HUES64 (cell line): Measurements from ENCODE around the gene GRK5.

ENCODE experiments used
- H3K27ac ChIP-seq: 2 replicates; pipeline ENCODE4 v1.7.0; 2013; ENCODE audit warnings: low read depth, low read length, inconsistent platforms
- H3K27me3 ChIP-seq: 2 replicates; pipeline ENCODE4 v1.6.1; 2013; ENCODE audit warnings: mild to moderate bottlenecking, low read length; ENCODE audit not compliant: insufficient read depth
- H3K36me3 ChIP-seq: 2 replicates; pipeline ENCODE4 v1.6.1; 2013; ENCODE audit warnings: mild to moderate bottlenecking, low read length; ENCODE audit not compliant: insufficient read depth
- H3K4me1 ChIP-seq: 2 replicates; pipeline ENCODE4 v1.6.1; 2013; ENCODE audit warnings: mild to moderate bottlenecking, low read length, moderate library complexity; ENCODE audit not compliant: insufficient read depth
- H3K4me3 ChIP-seq: 2 replicates; pipeline ENCODE4 v1.5.1; 2013; ENCODE audit warnings: mild to moderate bottlenecking, low read length, moderate library complexity
- H3K9ac ChIP-seq: 2 replicates; pipeline ENCODE4 v1.6.1; 2013; ENCODE audit warnings: mild to moderate bottlenecking, low read depth, low read length
- H3K9me3 ChIP-seq: 2 replicates; pipeline ENCODE4 v1.6.1; 2013; ENCODE audit warnings: low read depth, low read length; ENCODE audit not compliant: insufficient read depth
- WGBS: fragments of 150-250, 120-280 bp; methylation state at CpG from one replicate; pipeline ENCODE4 v1.1.7; 2013; ENCODE audit warnings: missing lambda C conversion rate; 5-methylcytosine and 5-hydroxymethylcytosine counted together

GRK5 gene

DNA sequence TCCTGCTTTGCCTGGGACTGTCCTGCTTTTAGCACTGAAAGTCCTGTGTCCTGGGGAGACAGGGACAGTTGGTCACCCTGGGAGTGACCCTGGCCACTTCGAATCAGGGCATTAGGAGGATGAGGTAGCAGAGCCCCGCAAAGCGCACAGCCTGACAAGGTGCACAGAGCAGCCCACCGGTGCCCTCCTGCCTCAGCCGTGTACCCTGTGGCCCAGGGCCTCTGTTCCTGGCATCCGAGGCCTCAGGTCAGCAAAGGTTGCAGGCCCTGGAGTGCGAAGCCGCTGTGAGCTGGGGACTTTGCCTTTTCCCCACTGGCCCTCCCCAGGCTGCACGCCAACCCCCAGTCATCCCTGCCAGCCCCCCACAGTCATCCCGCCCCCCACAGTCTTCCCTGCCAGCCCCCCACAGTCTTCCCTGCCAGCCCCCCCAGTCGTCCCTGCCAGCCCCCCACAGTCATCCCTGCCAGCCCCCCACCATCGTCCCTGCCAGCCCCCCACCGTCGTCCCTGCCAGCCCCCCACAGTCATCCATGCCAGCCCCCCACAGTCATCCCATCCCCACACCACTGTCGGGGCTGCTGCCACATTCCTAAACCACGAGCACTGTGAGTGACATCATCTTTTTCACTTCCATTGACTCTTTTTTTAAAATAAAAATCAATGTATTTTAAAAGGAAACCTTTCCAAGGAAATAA lies 243.4 kb downstream of the GRK5 start:
- WGBS, result 84% methylated on average over 11 of the region's 16 CpGs
- Histone ChIP-seq H3K9ac (no peak overlapping the region), H3K4me1 (no peaks in the 10 kb centered on the region; the same call in 1 of the 2 replicates), H3K4me3 (no peak overlapping the region), H3K27me3 (no peaks in the 10 kb centered on the region), H3K9me3 (no peaks in the 10 kb centered on the region), H3K36me3 (no peaks in the 10 kb centered on the region), H3K27ac (no peak overlapping the region)

DNA sequence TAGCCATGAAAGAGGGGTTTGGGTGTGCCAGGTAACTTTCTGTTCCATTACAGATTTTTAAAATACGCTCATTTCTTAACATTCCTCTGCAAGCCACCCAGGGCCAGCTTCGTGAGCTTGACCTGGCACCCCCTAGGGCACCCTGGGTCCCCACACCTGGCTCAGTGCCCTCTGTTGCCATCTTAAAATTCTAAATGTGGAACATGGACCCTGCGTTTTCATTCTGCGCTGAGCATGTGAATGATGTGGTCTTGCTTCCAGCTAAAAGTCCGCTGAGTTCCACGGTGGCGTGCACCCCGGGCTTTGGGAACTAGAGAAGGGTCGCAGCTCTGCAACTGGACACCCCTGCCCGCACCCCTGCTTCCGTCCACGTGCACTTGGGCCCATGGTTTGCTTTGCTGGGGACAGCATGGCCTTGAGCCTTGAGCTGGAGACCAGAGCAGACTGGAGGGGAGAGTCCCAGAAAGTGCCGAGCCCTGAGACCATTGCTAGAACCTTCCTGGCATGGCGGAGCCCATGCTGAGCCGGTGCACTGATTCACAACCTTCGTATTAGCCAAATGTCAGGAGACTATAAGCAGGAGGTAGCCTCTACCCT lies 244.0 kb downstream of the GRK5 start:
- Histone ChIP-seq H3K36me3 (no peaks in the 10 kb centered on the region), H3K4me3 (no peak overlapping the region), H3K9ac (no peak overlapping the region), H3K9me3 (no peaks in the 10 kb centered on the region), H3K27me3 (no peaks in the 10 kb centered on the region), H3K27ac (no peak overlapping the region), H3K4me1 (no peaks in the 10 kb centered on the region; the same call in 1 of the 2 replicates)
- WGBS, result 92% methylated on average over 16 of the region's 16 CpGs

GRCh38 chr10:119452396-119452795 lies 245.0 kb downstream of the GRK5 start:
- no peaks in the 10 kb centered on the region for H3K36me3 ChIP-seq
- no peak overlapping the region for H3K9ac ChIP-seq
- no peak overlapping the region for H3K4me3 ChIP-seq
- H3K9me3 ChIP-seq, result no peaks in the 10 kb centered on the region
- H3K4me1 ChIP-seq, result no peaks in the 10 kb centered on the region; the same call in 1 of the 2 replicates
- H3K27ac ChIP-seq, result no peak overlapping the region
- 96% methylated on average over 14 of the region's 14 CpGs for WGBS
- H3K27me3 ChIP-seq, result no peaks in the 10 kb centered on the region

- no peaks in the 10 kb centered on the region for H3K4me1 ChIP-seq
- H3K9me3 ChIP-seq, result no peaks in the 10 kb centered on the region
- H3K9ac ChIP-seq, result no peak overlapping the region
- H3K4me3 ChIP-seq, result no peak overlapping the region
- no peaks in the 10 kb centered on the region for H3K27me3 ChIP-seq
- no peak overlapping the region for H3K27ac ChIP-seq
- H3K36me3 ChIP-seq, result no peaks in the 10 kb centered on the region
- 92% methylated on average over 11 of the region's 11 CpGs for WGBS
Observed at GRCh38 chr10:119453313-119453712, 245.9 kb downstream of the GRK5 start.

GRCh38 chr10:119454316-119454715 lies 246.9 kb downstream of the GRK5 start:
- Histone ChIP-seq H3K27me3 (no peaks in the 10 kb centered on the region), H3K9ac (no peak overlapping the region), H3K36me3 (no peaks in the 10 kb centered on the region), H3K4me3 (no peak overlapping the region), H3K9me3 (no peaks in the 10 kb centered on the region), H3K27ac (no peak overlapping the region), H3K4me1 (no peaks in the 10 kb centered on the region)
- 47% methylated on average over 13 of the region's 13 CpGs for WGBS

DNA sequence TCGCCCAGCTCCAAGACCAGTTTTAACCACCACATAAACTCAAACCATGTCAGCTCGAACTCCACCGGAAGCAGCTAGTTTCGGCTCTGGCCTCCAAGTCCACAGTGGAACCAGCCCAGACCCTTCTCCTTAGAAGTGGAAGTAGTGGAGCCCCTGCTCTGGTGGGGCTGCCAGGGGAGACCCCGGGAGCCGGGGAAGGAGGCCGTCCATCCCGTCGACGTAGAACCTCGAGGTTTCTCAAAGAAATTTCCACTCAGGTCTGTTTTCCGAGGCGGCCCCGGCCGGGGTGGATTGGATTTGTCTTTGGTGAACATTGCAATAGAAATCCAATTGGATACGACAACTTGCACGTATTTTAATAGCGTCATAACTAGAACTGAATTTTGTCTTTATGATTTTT lies 247.6 kb downstream of the GRK5 start:
- H3K9ac ChIP-seq, result no peak overlapping the region
- no peaks in the 10 kb centered on the region for H3K9me3 ChIP-seq
- H3K4me3 ChIP-seq, result no peak overlapping the region
- no peaks in the 10 kb centered on the region for H3K27me3 ChIP-seq
- no peak overlapping the region for H3K27ac ChIP-seq
- no peaks in the 10 kb centered on the region for H3K36me3 ChIP-seq
- WGBS, result 95% methylated on average over 18 of the region's 18 CpGs
- H3K4me1 ChIP-seq, result no peaks in the 10 kb centered on the region

GRCh38 chr10:119455609-119456434 lies 248.5 kb downstream of the GRK5 start:
- Histone ChIP-seq H3K4me1 (no peaks in the 10 kb centered on the region), H3K4me3 (no peak overlapping the region), H3K9ac (no peak overlapping the region), H3K9me3 (no peaks in the 10 kb centered on the region), H3K27ac (no peak overlapping the region), H3K36me3 (no peaks in the 10 kb centered on the region), H3K27me3 (no peaks in the 10 kb centered on the region)
- WGBS, result 93% methylated on average over 23 of the region's 23 CpGs

DNA sequence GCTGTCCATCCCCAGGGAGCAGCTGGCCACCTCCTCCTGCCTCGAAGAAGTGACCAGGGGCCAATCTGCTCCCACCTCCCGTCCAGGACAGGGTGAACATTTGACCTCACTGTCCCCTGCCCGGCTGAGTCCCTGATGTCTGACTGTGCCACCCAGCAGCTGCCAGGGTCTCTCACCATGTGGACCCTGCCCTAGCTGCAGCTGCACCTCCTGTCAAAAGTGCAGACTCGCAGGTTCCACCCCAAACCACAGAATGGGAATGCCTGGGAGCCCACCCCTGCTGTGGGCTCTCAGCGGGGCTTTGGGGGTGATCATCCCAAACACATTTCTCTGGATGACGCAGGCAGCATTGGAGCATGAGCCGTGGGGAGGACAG lies 249.1 kb downstream of the GRK5 start:
- Histone ChIP-seq H3K27ac (no peak overlapping the region), H3K9me3 (no peaks in the 10 kb centered on the region), H3K4me3 (no peak overlapping the region), H3K27me3 (no peaks in the 10 kb centered on the region), H3K36me3 (no peaks in the 10 kb centered on the region), H3K4me1 (no peaks in the 10 kb centered on the region), H3K9ac (no peak overlapping the region)
- 90% methylated on average over 7 of the region's 7 CpGs for WGBS

- H3K4me3 ChIP-seq, result no peak overlapping the region
- H3K4me1 ChIP-seq, result no peaks in the 10 kb centered on the region
- H3K27me3 ChIP-seq, result no peaks in the 10 kb centered on the region
- WGBS, result 87% methylated on average over 28 of the region's 28 CpGs
- H3K9ac ChIP-seq, result no peak overlapping the region
- no peaks in the 10 kb centered on the region for H3K9me3 ChIP-seq
- H3K27ac ChIP-seq, result no peak overlapping the region
- no peaks in the 10 kb centered on the region for H3K36me3 ChIP-seq
Observed at GRCh38 chr10:119457966-119458766, 250.8 kb downstream of the GRK5 start.

GRCh38 chr10:119459681-119460340 lies 252.4 kb downstream of the GRK5 start:
- no peaks in the 10 kb centered on the region for H3K4me1 ChIP-seq
- H3K9ac ChIP-seq, result no peak overlapping the region
- H3K27me3 ChIP-seq, result no peaks in the 10 kb centered on the region
- no peaks in the 10 kb centered on the region for H3K9me3 ChIP-seq
- no peak overlapping the region for H3K4me3 ChIP-seq
- H3K27ac ChIP-seq, result no peak overlapping the region
- WGBS, result 92% methylated on average over 17 of the region's 17 CpGs
- H3K36me3 ChIP-seq, result no peaks in the 10 kb centered on the region
